Measurements from ENCODE around the gene CKM. TPM values are rescaled to one million over a fixed set of nuclear protein-coding genes. Genes with fewer than 3 reads are reported as not detected.

The CKM gene
- total RNA-seq, 1 donor from 2014 or later, result not detected

DNA sequence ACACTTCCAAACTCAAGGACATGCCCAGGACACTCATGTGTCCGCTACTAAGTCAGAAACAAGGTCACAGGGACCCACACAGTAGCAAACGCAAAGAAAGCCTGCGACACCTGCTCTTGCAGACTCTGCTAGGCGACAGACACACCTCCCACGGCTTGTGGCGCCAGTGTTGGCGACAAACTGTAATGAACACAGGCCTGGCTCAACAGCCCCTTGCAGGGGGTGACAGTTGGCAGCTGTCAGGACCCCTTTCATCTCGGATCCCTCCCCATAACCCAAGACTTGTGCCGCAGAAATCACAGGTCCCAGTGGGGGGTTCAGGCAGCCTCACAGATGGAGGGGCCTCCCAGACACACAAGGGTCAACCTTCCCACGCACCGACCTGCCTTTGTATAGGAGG lies 364 bp downstream of the CKM start:
- H4K20me1 ChIP-seq (ENCODE audit: low read depth), result no peaks in the 10 kb centered on the region
- Mint-ChIP-seq H3K4me3 (peak overlapping the region; percentile 7), H3K9me3 (no peaks in the 10 kb centered on the region), H3K27ac (peak overlapping the region; percentile 51), H3K4me1 (peaks cover 29% of the 10 kb centered on the region), H3K27me3 (ENCODE audit: insufficient read depth, low read depth) (peaks cover 16% of the 10 kb centered on the region), H3K36me3 (no peaks in the 10 kb centered on the region)
- TF ChIP-seq EZH2 (IDR thresholded peaks at IDR 0.05) (no peak), EZH2phosphoT487 (IDR thresholded peaks at IDR 0.05) (no peak)
- TF ChIP-seq, protein P1, sequence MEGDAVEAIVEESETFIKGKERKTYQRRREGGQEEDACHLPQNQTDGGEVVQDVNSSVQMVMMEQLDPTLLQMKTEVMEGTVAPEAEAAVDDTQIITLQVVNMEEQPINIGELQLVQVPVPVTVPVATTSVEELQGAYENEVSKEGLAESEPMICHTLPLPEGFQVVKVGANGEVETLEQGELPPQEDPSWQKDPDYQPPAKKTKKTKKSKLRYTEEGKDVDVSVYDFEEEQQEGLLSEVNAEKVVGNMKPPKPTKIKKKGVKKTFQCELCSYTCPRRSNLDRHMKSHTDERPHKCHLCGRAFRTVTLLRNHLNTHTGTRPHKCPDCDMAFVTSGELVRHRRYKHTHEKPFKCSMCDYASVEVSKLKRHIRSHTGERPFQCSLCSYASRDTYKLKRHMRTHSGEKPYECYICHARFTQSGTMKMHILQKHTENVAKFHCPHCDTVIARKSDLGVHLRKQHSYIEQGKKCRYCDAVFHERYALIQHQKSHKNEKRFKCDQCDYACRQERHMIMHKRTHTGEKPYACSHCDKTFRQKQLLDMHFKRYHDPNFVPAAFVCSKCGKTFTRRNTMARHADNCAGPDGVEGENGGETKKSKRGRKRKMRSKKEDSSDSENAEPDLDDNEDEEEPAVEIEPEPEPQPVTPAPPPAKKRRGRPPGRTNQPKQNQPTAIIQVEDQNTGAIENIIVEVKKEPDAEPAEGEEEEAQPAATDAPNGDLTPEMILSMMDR (IDR thresholded peaks at IDR 0.05), result no peak
- H3K4me3 ChIP-seq, result no peak overlapping the region
- peaks cover 40% of the 10 kb centered on the region for H3K27me3 ChIP-seq
- H3K36me3 ChIP-seq, result no peaks in the 10 kb centered on the region
- no peak overlapping the region for H2AFZ ChIP-seq (replicated peaks)
- H3K9ac ChIP-seq, result no peak overlapping the region
- H3K4me2 ChIP-seq, result no peak overlapping the region
- H3K27ac ChIP-seq, result no peak overlapping the region
- peaks cover 13% of the 10 kb centered on the region for H3K4me1 ChIP-seq
- H3K79me2 ChIP-seq (ENCODE audit: low read depth), result no peaks in the 10 kb centered on the region
- H3F3A ChIP-seq (ENCODE audit: low read depth), result peaks cover 15% of the 10 kb centered on the region
- no peaks in the 10 kb centered on the region for H3K9me3 ChIP-seq (ENCODE audit: low read depth)
- peak; percentile 37 for DNase-seq (ENCODE audit: low spot score)

DNA sequence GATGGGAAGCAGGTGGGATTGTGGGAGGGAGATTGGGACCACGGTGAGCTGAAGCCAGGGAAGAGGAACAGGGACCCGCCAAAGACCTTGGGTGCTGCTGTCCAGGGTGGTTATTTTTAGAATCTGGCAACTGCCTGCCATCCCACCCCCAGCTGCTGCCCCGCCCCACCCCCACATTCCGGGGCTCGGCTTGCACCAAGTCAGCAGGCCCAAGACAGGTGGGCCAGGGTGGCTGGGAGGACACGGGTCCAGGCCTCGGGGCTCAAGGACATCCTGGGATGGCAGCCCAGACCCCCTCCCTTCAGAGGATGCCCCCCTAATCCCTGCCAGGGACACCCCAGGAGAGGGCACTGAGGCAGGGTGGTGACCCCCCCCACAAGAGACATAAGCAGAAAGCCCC lies 827 bp downstream of the CKM start:
- no peaks in the 10 kb centered on the region for H3K36me3 Mint-ChIP-seq
- H3K9me3 ChIP-seq (ENCODE audit: low read depth), result no peaks in the 10 kb centered on the region
- H3K27me3 ChIP-seq, result peaks cover 45% of the 10 kb centered on the region
- H3K4me1 ChIP-seq, result peaks cover 13% of the 10 kb centered on the region
- no peaks in the 10 kb centered on the region for H3K9me3 Mint-ChIP-seq
- H3F3A ChIP-seq (ENCODE audit: low read depth), result peaks cover 15% of the 10 kb centered on the region
- H3K27ac Mint-ChIP-seq, result peak overlapping the region; percentile 51
- H3K36me3 ChIP-seq, result no peaks in the 10 kb centered on the region
- no peak for TF ChIP-seq EZH2 (IDR thresholded peaks at IDR 0.05)
- TF ChIP-seq EZH2phosphoT487 (IDR thresholded peaks at IDR 0.05), result no peak
- TF ChIP-seq, protein P1 (IDR thresholded peaks at IDR 0.05), result no peak
- peaks cover 15% of the 10 kb centered on the region for H3K27me3 Mint-ChIP-seq (ENCODE audit: insufficient read depth, low read depth)
- peaks cover 29% of the 10 kb centered on the region for H3K4me1 Mint-ChIP-seq
- H2AFZ ChIP-seq (replicated peaks), result no peak overlapping the region
- H4K20me1 ChIP-seq (ENCODE audit: low read depth), result no peaks in the 10 kb centered on the region
- no peak overlapping the region for H3K9ac ChIP-seq
- H3K4me3 Mint-ChIP-seq, result no peak overlapping the region
- H3K27ac ChIP-seq, result no peak overlapping the region
- H3K79me2 ChIP-seq (ENCODE audit: low read depth), result no peaks in the 10 kb centered on the region
- no peak for DNase-seq (ENCODE audit: low spot score)
- no peak overlapping the region for H3K4me3 ChIP-seq
- no peak overlapping the region for H3K4me2 ChIP-seq

GRCh38 chr19:45320997-45321775 lies 1.5 kb downstream of the CKM start:
- no peak overlapping the region for H3K4me3 Mint-ChIP-seq
- H3K4me1 Mint-ChIP-seq, result peaks cover 25% of the 10 kb centered on the region
- Histone ChIP-seq H3K4me1 (peaks cover 13% of the 10 kb centered on the region), H3K36me3 (no peaks in the 10 kb centered on the region), H2AFZ (replicated peaks) (no peak overlapping the region), H3K79me2 (ENCODE audit: low read depth) (no peaks in the 10 kb centered on the region), H3K27me3 (peaks cover 51% of the 10 kb centered on the region), H3K9me3 (ENCODE audit: low read depth) (no peaks in the 10 kb centered on the region), H4K20me1 (ENCODE audit: low read depth) (no peaks in the 10 kb centered on the region), H3K4me3 (no peak overlapping the region), H3K4me2 (no peak overlapping the region), H3K9ac (no peak overlapping the region), H3F3A (ENCODE audit: low read depth) (peaks cover 15% of the 10 kb centered on the region), H3K27ac (no peak overlapping the region)
- H3K36me3 Mint-ChIP-seq, result no peaks in the 10 kb centered on the region
- H3K27ac Mint-ChIP-seq, result no peak overlapping the region
- DNase-seq (ENCODE audit: low spot score), result no peak
- TF ChIP-seq, protein P1 (IDR thresholded peaks at IDR 0.05), result no peak
- TF ChIP-seq EZH2 (IDR thresholded peaks at IDR 0.05), result no peak
- TF ChIP-seq EZH2phosphoT487 (IDR thresholded peaks at IDR 0.05), result no peak
- H3K27me3 Mint-ChIP-seq (ENCODE audit: insufficient read depth, low read depth), result peaks cover 21% of the 10 kb centered on the region
- H3K9me3 Mint-ChIP-seq, result no peaks in the 10 kb centered on the region

Measured in neural progenitor cell (in vitro differentiated cells).